Lower lobe of right lung (tissue), 2 donors: ENCODE results near the gene TRIM41. TPM values are rescaled to one million over a fixed set of nuclear protein-coding genes. Genes with fewer than 3 reads are reported as not detected.

Experiments used
- ATAC-seq, 2 donors: fragments of 200-7000 bp; cut with Tn5 transposase; one replicate each; pipeline ENCODE4 v1.9.1; 2020 to 2022; ENCODE audit warnings: mild to moderate bottlenecking in 2 of 2, moderate library complexity in 2 of 2
- DNase-seq: peaks from one replicate; pipeline ENCODE4 v3.0.0-alpha.2; 2020
- H3K27ac ChIP-seq: fragments of 200-600 bp; one replicate; pipeline ENCODE4 v1.8.0; 2022
- H3K27me3 ChIP-seq: fragments of 200-600 bp; one replicate; pipeline ENCODE4 v1.8.0; 2022; ENCODE audit warnings: low read depth
- H3K36me3 ChIP-seq: fragments of 200-600 bp; one replicate; pipeline ENCODE4 v1.8.0; 2022; ENCODE audit warnings: mild to moderate bottlenecking
- H3K4me1 ChIP-seq: fragments of 200-600 bp; one replicate; pipeline ENCODE4 v1.8.0; 2022
- H3K4me3 ChIP-seq: fragments of 200-600 bp; one replicate; pipeline ENCODE4 v1.8.0; 2022; ENCODE audit warnings: mild to moderate bottlenecking
- H3K9me3 ChIP-seq: fragments of 200-600 bp; one replicate; pipeline ENCODE4 v1.8.0; 2022
- CTCF ChIP-seq: fragments of 200-600 bp; IDR thresholded peaks from one replicate; pipeline ENCODE4 v1.8.0; 2022; ENCODE audit warnings: antibody characterized with exemption, mild to moderate bottlenecking
- intact Hi-C: fragments of 100-400 bp; cut with DNase I; formaldehyde crosslinking; loops from one replicate; pipeline ENCODE4 v1.11.0; 2022
- total RNA-seq: library from RNA; stranded (reverse); fragmentation: NEBNext Ultra II Directional; extraction: Animal tissue kit (Norgen Biotek cat#: 25700); gene quantifications from one replicate; pipeline ENCODE4 v1.2.1, GENCODE V29; 2021
- donor health status: DM: no; HTN: yes; CAD: no; lungs with severe emphysema.

Gene TRIM41
- total RNA-seq, 1 donor from 2014 or later: 29.1 TPM

- Histone ChIP-seq H3K4me3 (peak overlapping the region; percentile 84), H3K4me1 (peaks cover 45% of the 10 kb centered on the region), H3K27me3 (no peaks in the 10 kb centered on the region), H3K27ac (peak overlapping the region; percentile 97), H3K36me3 (peaks cover 12% of the 10 kb centered on the region), H3K9me3 (no peaks in the 10 kb centered on the region)
- ATAC-seq (peak; percentile 5 to 23), DNase-seq (no peak)
- no peak for TF ChIP-seq CTCF
- intact Hi-C loops: no loop called here
Observed at GRCh38 chr5:181222630-181223057, 437 bp upstream of the TRIM41 start.

GRCh38 chr5:181223729-181224389 is 778 bp downstream of the TRIM41 start:
- peaks cover 12% of the 10 kb centered on the region for H3K36me3 ChIP-seq
- H3K4me1 ChIP-seq: peaks cover 35% of the 10 kb centered on the region
- peak; percentile 83 for DNase-seq
- H3K27ac ChIP-seq: peak overlapping the region; percentile 97
- H3K27me3 ChIP-seq: no peaks in the 10 kb centered on the region
- no peaks in the 10 kb centered on the region for H3K9me3 ChIP-seq
- peak overlapping the region; percentile 84 for H3K4me3 ChIP-seq
- ATAC-seq: peak; percentile 3 to 8
- intact Hi-C loops: no loop called here
- no peak for TF ChIP-seq CTCF

- H3K27ac ChIP-seq: peak overlapping the region; percentile 97
- TF ChIP-seq CTCF: no peak
- no peaks in the 10 kb centered on the region for H3K27me3 ChIP-seq
- ATAC-seq (no peak), DNase-seq (no peak)
- intact Hi-C loops: no loop called here
- no peaks in the 10 kb centered on the region for H3K9me3 ChIP-seq
- H3K36me3 ChIP-seq: peaks cover 18% of the 10 kb centered on the region
- H3K4me3 ChIP-seq: peak overlapping the region; percentile 84
- H3K4me1 ChIP-seq: peaks cover 35% of the 10 kb centered on the region
Observed at GRCh38 chr5:181224390-181225229, 1.5 kb downstream of the TRIM41 start.

GRCh38 chr5:181229996-181230395 is 6.9 kb downstream of the TRIM41 start:
- no peak for TF ChIP-seq CTCF
- intact Hi-C loops: no loop called here
- ATAC-seq: no peak
- peaks cover 10% of the 10 kb centered on the region for H3K4me1 ChIP-seq
- H3K36me3 ChIP-seq: peaks cover 64% of the 10 kb centered on the region
- no peaks in the 10 kb centered on the region for H3K27me3 ChIP-seq
- H3K27ac ChIP-seq: no peak overlapping the region
- H3K4me3 ChIP-seq: no peak overlapping the region
- no peaks in the 10 kb centered on the region for H3K9me3 ChIP-seq
- no peak for DNase-seq

- Histone ChIP-seq H3K4me1 (peaks cover 5% of the 10 kb centered on the region), H3K9me3 (no peaks in the 10 kb centered on the region), H3K4me3 (no peak overlapping the region), H3K27me3 (no peaks in the 10 kb centered on the region), H3K27ac (no peak overlapping the region), H3K36me3 (peaks cover 69% of the 10 kb centered on the region)
- DNase-seq (no peak), ATAC-seq (no peak)
- no peak for TF ChIP-seq CTCF
- intact Hi-C loops: no loop called here
Observed at GRCh38 chr5:181230551-181230950, 7.5 kb downstream of the TRIM41 start.
